CD4-positive, alpha-beta T cell treated with Interleukin-17A for 1 hour (primary cell): ENCODE measurements around the gene ATM.
"Not testable (repeated sequence)": the region's sequence is repeated elsewhere in the genome, so short reads cannot be mapped to it uniquely, and the experiment has no call there.

Experiments
- DNase-seq: peaks from one replicate; pipeline ENCODE4 v3.0.0-alpha.2; 2020

The ATM gene

GRCh38 chr11:108221371-108221770, 1.5 kb upstream of the ATM start:
- peak; percentile 30 for DNase-seq

GRCh38 chr11:108221911-108222573, 825 bp upstream of the ATM start:
- DNase-seq, result peak; percentile 67

GRCh38 chr11:108223348-108224149, 682 bp downstream of the ATM start:
- DNase-seq, result peak; percentile 68

- DNase-seq, result peak; percentile 18
Measured at GRCh38 chr11:108224366-108224765, 1.5 kb downstream of the ATM start.

GRCh38 chr11:108224911-108225786, 2.3 kb downstream of the ATM start:
- DNase-seq, result peak; percentile 86

- peak; percentile 36 for DNase-seq
Measured at GRCh38 chr11:108226036-108226435, 3.2 kb downstream of the ATM start.

- no peak for DNase-seq
Measured at GRCh38 chr11:108228251-108228650, 5.4 kb downstream of the ATM start.

GRCh38 chr11:108233277-108233945, 10.5 kb downstream of the ATM start:
- DNase-seq, result no peak

GRCh38 chr11:108235192-108235591, 12.3 kb downstream of the ATM start:
- no peak for DNase-seq

- DNase-seq, result peak; percentile 35
Measured at GRCh38 chr11:108235633-108236032, 12.8 kb downstream of the ATM start.

GRCh38 chr11:108237058-108237481, 14.2 kb downstream of the ATM start:
- DNase-seq, result peak; percentile 62

GRCh38 chr11:108239076-108239475, 16.2 kb downstream of the ATM start:
- DNase-seq, result peak; percentile 60

GRCh38 chr11:108241330-108242037, 18.6 kb downstream of the ATM start:
- peak; percentile 56 for DNase-seq

- no peak for DNase-seq
Measured at GRCh38 chr11:108242422-108242821, 19.6 kb downstream of the ATM start.

GRCh38 chr11:108246308-108246707, 23.4 kb downstream of the ATM start:
- DNase-seq, result no peak

- no peak for DNase-seq
Measured at GRCh38 chr11:108246885-108247284, 24.0 kb downstream of the ATM start.

- no peak for DNase-seq
Measured at GRCh38 chr11:108253176-108253575, 30.3 kb downstream of the ATM start.

- DNase-seq, result no peak
Measured at GRCh38 chr11:108269583-108269982, 46.7 kb downstream of the ATM start.

- DNase-seq, result not testable (repeated sequence)
Measured at GRCh38 chr11:108276985-108277616, 54.2 kb downstream of the ATM start.

GRCh38 chr11:108278546-108278945, 55.7 kb downstream of the ATM start:
- DNase-seq, result no peak

- no peak for DNase-seq
Measured at GRCh38 chr11:108278954-108279353, 56.1 kb downstream of the ATM start.

GRCh38 chr11:108286370-108286769, 63.5 kb downstream of the ATM start:
- peak; percentile 13 for DNase-seq
